ENCODE measurements around the gene ZBTB7C.

Gene ZBTB7C

DNA sequence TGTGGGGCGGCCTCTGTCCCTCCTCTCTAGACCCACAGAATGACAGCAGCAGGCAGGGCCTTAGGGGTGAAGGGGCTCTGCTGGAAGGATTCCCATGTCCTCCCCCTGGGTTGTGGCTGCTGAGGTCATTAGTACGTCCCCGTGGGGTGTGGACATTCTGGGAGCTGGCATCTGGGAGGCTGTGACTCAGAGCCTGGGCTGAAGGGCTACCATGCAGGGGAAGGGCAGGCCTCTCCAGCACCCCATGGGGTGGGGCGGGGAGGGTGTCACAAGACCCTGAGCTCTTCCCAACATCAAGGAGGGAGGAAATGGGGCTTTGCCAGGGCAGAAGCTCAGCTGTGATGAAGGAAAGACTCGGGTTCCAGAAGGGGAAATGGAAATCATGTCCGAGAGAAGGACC is 373.0 kb downstream of the ZBTB7C start:
- Histone ChIP-seq H3K9me3 (ENCODE audit: control insufficient read depth, insufficient read depth, low read depth, low read length) (no peaks in the 10 kb centered on the region), H3K27ac (ENCODE audit: low read depth, low read length) (no peak overlapping the region), H3K9ac (ENCODE audit: low read length) (no peak overlapping the region), H3K4me3 (ENCODE audit: low read depth, low read length) (no peak overlapping the region), H3K4me1 (ENCODE audit: control insufficient read depth, insufficient read depth, low read length) (peaks cover 2% of the 10 kb centered on the region; the same call in 1 of the 2 replicates), H3K36me3 (ENCODE audit: control insufficient read depth, insufficient read depth, low read length) (no peaks in the 10 kb centered on the region), H3K27me3 (ENCODE audit: control insufficient read depth, insufficient read depth, low read length) (no peaks in the 10 kb centered on the region)

DNA sequence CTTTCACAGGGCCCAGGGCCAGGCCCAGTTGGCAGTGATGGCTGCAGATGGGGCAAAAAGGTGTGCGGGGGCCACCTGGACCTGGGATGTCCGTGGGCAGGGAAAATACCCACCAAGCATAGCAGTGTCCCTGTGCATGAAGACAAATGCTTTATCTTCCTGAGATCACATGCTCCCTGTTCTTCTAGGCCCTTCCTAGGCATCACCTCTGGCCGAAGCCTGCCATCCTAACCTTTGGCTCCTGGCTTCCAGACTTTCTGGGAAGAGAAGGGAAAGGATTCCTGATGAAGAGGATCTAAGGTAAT is 373.7 kb downstream of the ZBTB7C start:
- Histone ChIP-seq H3K9me3 (ENCODE audit: control insufficient read depth, insufficient read depth, low read depth, low read length) (no peaks in the 10 kb centered on the region), H3K9ac (ENCODE audit: low read length) (no peak overlapping the region), H3K27ac (ENCODE audit: low read depth, low read length) (no peak overlapping the region), H3K27me3 (ENCODE audit: control insufficient read depth, insufficient read depth, low read length) (no peaks in the 10 kb centered on the region), H3K4me1 (ENCODE audit: control insufficient read depth, insufficient read depth, low read length) (peaks cover 3% of the 10 kb centered on the region; the same call in 1 of the 2 replicates), H3K36me3 (ENCODE audit: control insufficient read depth, insufficient read depth, low read length) (no peaks in the 10 kb centered on the region), H3K4me3 (ENCODE audit: low read depth, low read length) (no peak overlapping the region)

DNA sequence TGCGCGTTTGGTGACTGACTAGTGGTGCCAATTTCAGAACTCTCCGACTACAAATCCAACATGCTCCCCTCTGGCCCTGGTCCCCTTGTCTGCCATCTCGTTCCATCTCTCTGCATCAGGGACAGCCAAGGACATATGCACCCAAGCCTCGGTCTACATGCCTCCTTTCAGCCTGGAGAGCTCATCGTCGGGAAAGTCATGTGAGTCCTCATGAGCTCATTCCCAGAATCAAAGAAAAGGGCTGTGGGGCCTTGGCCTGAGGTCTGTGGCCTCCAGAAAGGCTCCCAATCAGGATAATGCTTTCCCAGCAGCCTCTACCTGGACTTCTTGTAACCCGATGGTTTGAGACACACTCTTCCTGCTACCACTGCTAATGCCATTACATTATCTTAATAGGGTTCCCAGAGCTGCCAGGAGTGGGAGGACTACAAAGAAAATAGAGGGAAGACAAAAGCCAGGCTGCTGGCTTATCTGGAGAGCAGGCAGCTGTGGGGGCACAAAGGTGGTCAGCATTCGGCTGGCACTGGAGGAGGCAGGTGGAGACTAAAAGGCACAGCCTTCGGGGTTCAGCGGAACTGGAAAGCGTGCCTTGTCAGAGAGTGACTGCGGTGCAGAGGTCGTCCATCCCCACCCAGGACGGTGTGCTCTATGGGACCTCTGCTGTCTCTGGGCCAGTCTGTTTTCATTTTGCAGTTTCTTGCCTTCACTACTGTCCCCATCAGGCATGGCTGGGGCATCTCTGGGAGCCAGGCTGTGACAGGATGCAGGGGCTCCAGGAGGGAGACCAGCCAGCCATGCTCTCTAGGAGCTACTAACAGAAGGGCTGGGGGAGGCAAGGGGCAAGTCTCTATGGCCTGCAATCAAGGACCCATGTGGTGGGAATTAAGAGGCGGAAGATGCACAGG is 374.3 kb downstream of the ZBTB7C start:
- Histone ChIP-seq H3K4me3 (ENCODE audit: low read depth, low read length) (no peak overlapping the region), H3K4me1 (ENCODE audit: control insufficient read depth, insufficient read depth, low read length) (peaks cover 3% of the 10 kb centered on the region; the same call in 1 of the 2 replicates), H3K36me3 (ENCODE audit: control insufficient read depth, insufficient read depth, low read length) (no peaks in the 10 kb centered on the region)

DNA sequence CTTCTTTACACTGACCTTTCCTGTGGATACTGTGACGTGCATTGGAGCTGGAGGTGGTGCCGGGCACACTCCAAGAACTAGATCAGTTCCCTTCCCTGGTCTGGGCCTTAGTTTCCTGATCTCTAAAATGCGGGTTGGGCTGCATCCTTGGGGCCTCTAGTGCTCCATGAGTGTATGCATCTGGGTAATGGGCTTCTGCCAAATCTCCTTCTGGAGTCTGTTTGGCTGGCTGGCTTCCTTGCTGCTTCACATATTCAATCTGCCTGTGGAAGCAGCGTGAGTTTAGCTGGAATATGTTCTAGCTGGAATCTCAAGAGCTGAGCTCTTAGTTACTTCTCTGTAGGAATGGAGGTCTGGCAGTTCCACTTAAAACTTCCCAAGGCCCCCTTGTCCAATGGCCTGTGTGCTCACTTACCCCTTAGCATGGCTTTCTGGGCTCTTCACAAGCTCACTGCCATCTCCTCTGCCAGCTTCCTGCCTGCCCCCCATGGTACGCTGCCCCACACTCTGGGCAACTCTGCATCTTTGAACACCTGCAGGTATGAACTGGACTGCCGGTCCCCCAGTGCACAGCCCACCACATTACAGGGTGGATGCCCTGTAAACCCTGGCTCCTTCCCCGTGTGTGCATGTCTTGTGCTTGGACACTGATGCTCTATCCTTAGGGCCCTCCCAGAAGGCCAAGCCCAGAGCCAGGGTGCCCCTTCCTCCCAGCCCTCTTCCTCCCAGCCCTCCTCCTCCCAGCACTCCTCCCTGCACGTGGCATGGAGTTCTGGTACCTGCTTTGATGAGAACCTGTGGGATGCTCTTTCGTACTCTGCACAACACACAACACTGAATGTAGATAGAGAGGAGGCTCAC is 375.2 kb downstream of the ZBTB7C start:
- peaks cover 3% of the 10 kb centered on the region; the same call in 1 of the 2 replicates for H3K4me1 ChIP-seq (ENCODE audit: control insufficient read depth, insufficient read depth, low read length)
- H3K27ac ChIP-seq (ENCODE audit: low read depth, low read length), result no peak overlapping the region
- H3K9ac ChIP-seq (ENCODE audit: low read length), result no peak overlapping the region
- H3K36me3 ChIP-seq (ENCODE audit: control insufficient read depth, insufficient read depth, low read length), result no peaks in the 10 kb centered on the region
- no peak overlapping the region for H3K4me3 ChIP-seq (ENCODE audit: low read depth, low read length)
- no peaks in the 10 kb centered on the region for H3K9me3 ChIP-seq (ENCODE audit: control insufficient read depth, insufficient read depth, low read depth, low read length)
- no peaks in the 10 kb centered on the region for H3K27me3 ChIP-seq (ENCODE audit: control insufficient read depth, insufficient read depth, low read length)

More for the DNA sequence above, 374.3 kb downstream of the ZBTB7C start:
- no peaks in the 10 kb centered on the region for H3K27me3 ChIP-seq (ENCODE audit: control insufficient read depth, insufficient read depth, low read length)
- no peaks in the 10 kb centered on the region for H3K9me3 ChIP-seq (ENCODE audit: control insufficient read depth, insufficient read depth, low read depth, low read length)
- no peak overlapping the region for H3K9ac ChIP-seq (ENCODE audit: low read length)
- no peak overlapping the region for H3K27ac ChIP-seq (ENCODE audit: low read depth, low read length)

DNA sequence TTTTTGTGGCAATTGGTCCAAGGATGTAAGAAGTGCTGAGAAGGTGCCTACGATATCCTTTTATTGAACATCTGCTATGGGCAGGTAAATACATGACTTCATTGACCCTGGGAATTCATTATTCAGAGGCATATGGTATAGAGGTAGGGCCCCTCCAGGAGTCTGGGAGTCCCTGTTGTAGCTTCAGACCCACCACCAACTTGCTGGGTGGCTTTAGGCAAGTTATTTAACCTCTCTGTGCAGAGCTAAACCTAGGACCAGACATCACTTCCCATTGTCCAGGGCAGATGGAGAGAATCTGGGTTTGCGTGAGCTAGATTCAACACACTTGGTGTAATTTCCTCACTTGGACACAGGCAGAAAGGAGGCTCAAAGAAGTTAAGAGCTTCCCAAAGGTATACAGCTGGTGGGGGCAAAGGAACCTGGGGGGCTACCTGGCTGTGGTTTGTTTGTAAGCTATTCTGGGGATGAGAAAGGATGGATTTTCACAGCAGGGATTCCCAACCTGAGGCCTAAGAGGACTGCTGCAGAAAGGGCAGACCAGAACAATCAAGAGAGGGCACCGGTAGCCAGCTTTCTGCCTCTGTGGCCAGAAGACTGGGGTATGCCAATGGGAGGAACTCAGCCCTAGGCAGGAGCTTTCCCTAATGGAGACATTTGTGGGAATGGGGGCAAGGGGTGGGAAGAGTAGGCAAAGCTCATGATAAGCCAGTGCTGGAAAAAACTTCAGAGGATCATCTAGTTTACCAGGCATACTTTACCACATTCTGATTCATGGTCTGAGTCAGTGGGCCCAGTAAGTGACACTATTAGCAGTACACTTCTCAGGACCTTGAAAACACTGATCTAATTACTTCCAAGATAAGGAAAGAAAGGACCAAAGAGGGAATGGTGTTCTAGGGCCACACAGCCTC is 376.1 kb downstream of the ZBTB7C start:
- H3K4me1 ChIP-seq (ENCODE audit: control insufficient read depth, insufficient read depth, low read length), result peaks cover 3% of the 10 kb centered on the region
- no peak overlapping the region for H3K4me3 ChIP-seq (ENCODE audit: low read depth, low read length)
- no peak overlapping the region for H3K27ac ChIP-seq (ENCODE audit: low read depth, low read length)
- no peaks in the 10 kb centered on the region for H3K9me3 ChIP-seq (ENCODE audit: control insufficient read depth, insufficient read depth, low read depth, low read length)
- no peak overlapping the region for H3K9ac ChIP-seq (ENCODE audit: low read length)
- H3K36me3 ChIP-seq (ENCODE audit: control insufficient read depth, insufficient read depth, low read length), result no peaks in the 10 kb centered on the region
- H3K27me3 ChIP-seq (ENCODE audit: control insufficient read depth, insufficient read depth, low read length), result no peaks in the 10 kb centered on the region

DNA sequence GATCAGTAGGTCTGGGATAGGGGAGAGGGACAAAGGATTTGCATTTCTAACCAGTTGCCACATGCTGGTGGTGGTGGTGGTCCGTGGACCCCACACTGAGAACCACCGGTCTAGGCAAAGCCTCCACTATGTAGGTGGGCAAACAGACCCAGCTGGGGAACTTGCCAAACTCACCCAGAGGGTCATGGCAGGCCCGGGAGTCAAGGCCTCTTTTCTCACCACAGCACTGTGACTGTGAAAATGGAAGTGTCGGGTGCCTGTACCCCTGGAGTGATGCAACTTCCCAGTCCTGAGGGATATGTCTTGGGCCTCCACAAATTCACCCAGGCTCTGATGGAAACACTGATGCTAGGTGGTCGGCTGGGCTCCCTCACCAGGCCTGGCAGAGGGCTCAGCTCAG is 377.5 kb downstream of the ZBTB7C start:
- Histone ChIP-seq H3K27me3 (ENCODE audit: control insufficient read depth, insufficient read depth, low read length) (no peaks in the 10 kb centered on the region), H3K9me3 (ENCODE audit: control insufficient read depth, insufficient read depth, low read depth, low read length) (no peaks in the 10 kb centered on the region), H3K36me3 (ENCODE audit: control insufficient read depth, insufficient read depth, low read length) (no peaks in the 10 kb centered on the region), H3K27ac (ENCODE audit: low read depth, low read length) (no peak overlapping the region), H3K9ac (ENCODE audit: low read length) (no peak overlapping the region), H3K4me1 (ENCODE audit: control insufficient read depth, insufficient read depth, low read length) (peaks cover 15% of the 10 kb centered on the region), H3K4me3 (ENCODE audit: low read depth, low read length) (no peak overlapping the region)

DNA sequence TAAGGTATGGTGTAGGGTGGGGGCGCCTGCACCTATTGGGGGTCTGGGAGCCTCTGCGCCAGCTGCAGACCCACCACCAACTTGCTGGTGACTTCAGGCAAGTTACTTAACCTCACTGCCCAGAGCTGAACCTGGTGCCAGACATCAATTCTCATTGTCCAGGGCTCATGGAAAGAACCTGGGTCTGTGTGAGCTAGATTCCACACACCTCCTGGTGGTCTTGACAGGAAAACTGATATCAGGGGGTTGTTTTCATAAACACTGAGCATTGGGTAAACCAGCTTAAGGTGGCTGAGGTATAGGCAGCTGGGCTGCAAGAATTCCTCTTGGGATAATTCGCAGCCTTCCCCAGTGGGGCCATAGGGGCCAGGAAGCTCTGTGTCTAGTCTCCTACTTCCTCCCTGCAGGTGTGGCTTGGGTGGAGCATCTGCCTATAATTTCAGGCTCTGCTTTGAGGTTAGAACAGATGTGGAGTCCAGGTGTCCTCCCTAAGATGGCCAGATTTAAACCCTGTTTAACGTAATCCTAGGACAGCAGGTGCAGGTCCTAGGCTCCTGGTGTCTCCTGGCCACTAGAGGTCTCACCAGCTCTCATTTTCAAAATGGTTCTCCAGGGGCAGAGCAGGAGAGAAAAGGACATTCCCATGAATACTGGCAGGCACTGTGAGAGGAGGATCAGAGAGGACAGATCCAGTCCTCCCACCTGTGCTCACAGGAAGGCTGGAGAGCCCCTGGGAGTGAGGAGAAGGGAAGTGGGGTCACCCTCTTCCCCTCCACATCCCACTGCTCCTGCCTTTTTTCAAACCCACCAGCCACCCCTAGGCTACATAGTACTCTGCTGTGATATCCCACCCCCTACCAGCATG is 378.3 kb downstream of the ZBTB7C start:
- Histone ChIP-seq H3K4me1 (ENCODE audit: control insufficient read depth, insufficient read depth, low read length) (peaks cover 15% of the 10 kb centered on the region), H3K4me3 (ENCODE audit: low read depth, low read length) (no peak overlapping the region), H3K9me3 (ENCODE audit: control insufficient read depth, insufficient read depth, low read depth, low read length) (no peaks in the 10 kb centered on the region), H3K27me3 (ENCODE audit: control insufficient read depth, insufficient read depth, low read length) (no peaks in the 10 kb centered on the region), H3K9ac (ENCODE audit: low read length) (no peak overlapping the region), H3K36me3 (ENCODE audit: control insufficient read depth, insufficient read depth, low read length) (no peaks in the 10 kb centered on the region), H3K27ac (ENCODE audit: low read depth, low read length) (no peak overlapping the region)

DNA sequence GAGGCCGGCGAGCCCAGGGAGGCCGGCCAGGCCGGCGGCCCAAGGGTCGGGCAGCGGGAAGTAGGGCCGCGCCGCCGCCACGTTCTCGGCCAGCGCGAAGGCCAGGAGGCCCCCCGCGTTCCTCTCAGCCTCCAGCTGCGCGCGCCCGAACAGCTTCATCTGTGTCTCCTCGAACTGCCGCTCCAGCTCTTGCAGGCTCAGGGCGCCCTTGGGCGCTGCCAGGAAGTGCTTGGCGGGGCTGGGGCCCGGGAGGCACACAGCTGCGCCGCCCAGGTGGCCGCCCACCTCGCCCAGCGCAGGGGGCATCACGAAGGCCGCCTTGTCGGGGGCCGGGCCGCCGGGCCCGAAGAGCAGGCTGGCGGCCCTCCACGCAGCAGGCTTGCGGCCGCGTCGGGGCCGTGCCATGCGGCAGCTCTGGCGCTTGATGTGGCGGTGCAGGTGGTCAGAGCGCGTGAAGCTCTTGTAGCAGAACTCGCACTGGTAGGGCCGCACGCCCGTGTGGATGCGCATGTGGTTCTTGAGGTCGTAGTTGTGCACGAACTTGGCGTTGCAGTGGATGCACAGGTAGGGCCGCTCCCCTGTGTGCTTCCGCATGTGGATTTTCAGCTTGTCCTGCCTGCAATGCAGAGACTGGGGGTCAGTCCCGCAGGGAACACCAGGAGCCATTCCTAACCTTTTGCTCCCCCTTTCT is 379.7 kb downstream of the ZBTB7C start:
- Histone ChIP-seq H3K4me1 (ENCODE audit: control insufficient read depth, insufficient read depth, low read length) (peaks cover 15% of the 10 kb centered on the region), H3K27me3 (ENCODE audit: control insufficient read depth, insufficient read depth, low read length) (no peaks in the 10 kb centered on the region), H3K36me3 (ENCODE audit: control insufficient read depth, insufficient read depth, low read length) (no peaks in the 10 kb centered on the region), H3K9me3 (ENCODE audit: control insufficient read depth, insufficient read depth, low read depth, low read length) (no peaks in the 10 kb centered on the region), H3K4me3 (ENCODE audit: low read depth, low read length) (no peak overlapping the region), H3K9ac (ENCODE audit: low read length) (no peak overlapping the region), H3K27ac (ENCODE audit: low read depth, low read length) (no peak overlapping the region)

DNA sequence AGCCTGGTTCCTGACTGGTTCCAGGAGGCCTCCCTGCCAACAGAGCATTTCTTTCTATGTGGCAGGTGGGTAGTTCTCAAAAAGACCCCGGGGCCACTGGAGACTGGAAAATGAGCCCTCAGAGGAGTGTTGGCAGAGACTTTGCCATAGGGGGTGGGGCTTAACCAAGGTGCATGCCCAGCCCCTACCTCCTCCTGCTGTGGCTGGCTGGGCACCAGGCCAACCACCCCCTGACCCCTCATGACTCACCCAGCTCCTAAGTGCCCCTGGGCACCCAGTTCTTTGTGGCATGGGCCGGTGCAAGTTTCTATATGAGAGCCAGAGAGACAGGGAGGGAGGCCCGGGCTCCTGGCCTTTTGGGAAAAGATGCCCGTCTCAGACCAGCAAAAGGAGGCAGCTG is 380.5 kb downstream of the ZBTB7C start:
- H3K36me3 ChIP-seq (ENCODE audit: control insufficient read depth, insufficient read depth, low read length), result no peaks in the 10 kb centered on the region
- H3K27ac ChIP-seq (ENCODE audit: low read depth, low read length), result no peak overlapping the region
- H3K27me3 ChIP-seq (ENCODE audit: control insufficient read depth, insufficient read depth, low read length), result no peaks in the 10 kb centered on the region
- no peaks in the 10 kb centered on the region for H3K9me3 ChIP-seq (ENCODE audit: control insufficient read depth, insufficient read depth, low read depth, low read length)
- H3K9ac ChIP-seq (ENCODE audit: low read length), result no peak overlapping the region
- H3K4me3 ChIP-seq (ENCODE audit: low read depth, low read length), result no peak overlapping the region
- peaks cover 19% of the 10 kb centered on the region for H3K4me1 ChIP-seq (ENCODE audit: control insufficient read depth, insufficient read depth, low read length)
